ENCODE results near the gene CIB4. TPM values are rescaled to one million over a fixed set of nuclear protein-coding genes. Genes with fewer than 3 reads are reported as not detected.

The CIB4 gene
- total RNA-seq: not detected in 2 replicates

- DNase-seq (ENCODE audit: low read depth in 2 of 2): no peak
Measured at GRCh38 chr2:26640781-26641564, at the start of gene CIB4. CIB4 (minus strand) TSS chr2:26641366; CDS start chr2:26641314, 52 bp downstream.

DNA sequence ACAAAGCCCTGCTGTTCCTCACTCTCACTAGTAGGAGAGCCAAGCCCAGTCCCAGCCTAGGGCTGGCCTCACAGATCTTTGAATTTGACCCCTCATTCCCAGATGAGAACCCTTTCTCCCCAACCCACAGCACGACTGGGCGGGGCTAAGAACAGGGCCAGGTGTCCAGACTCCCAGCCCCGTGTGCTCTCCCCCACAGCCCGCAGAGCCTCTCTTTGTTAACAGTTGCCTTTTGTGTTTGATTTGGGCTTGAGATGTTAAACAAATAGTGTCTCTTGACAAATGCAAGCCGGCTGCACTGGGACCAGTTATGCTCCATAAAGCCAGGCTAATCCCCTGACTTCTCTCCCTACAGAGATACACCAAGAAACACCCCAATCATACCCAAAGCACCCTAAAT is 46.6 kb upstream of the CIB4 start:
- no peak for DNase-seq (ENCODE audit: low read depth in 2 of 2)

DNA sequence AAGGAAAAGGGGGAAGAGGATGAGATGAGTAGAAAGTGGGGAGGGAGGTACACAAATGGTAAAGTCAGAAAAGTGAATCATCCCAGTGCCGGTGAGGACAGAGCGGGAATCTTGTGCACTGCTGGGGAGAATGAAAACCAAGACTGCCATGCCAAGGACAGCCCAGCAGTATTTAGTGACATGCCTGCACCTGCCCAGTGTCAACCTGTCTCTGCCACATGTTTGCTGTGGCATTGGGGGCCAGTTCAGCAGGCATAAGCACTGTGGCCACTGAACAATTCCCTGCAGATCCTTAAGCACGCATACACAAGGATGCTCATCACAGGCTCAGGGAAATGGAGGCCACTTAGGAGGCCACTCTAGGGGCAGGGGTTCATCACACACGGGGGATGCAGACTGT is 46.2 kb upstream of the CIB4 start:
- no peak for DNase-seq (ENCODE audit: low read depth in 2 of 2)

DNA sequence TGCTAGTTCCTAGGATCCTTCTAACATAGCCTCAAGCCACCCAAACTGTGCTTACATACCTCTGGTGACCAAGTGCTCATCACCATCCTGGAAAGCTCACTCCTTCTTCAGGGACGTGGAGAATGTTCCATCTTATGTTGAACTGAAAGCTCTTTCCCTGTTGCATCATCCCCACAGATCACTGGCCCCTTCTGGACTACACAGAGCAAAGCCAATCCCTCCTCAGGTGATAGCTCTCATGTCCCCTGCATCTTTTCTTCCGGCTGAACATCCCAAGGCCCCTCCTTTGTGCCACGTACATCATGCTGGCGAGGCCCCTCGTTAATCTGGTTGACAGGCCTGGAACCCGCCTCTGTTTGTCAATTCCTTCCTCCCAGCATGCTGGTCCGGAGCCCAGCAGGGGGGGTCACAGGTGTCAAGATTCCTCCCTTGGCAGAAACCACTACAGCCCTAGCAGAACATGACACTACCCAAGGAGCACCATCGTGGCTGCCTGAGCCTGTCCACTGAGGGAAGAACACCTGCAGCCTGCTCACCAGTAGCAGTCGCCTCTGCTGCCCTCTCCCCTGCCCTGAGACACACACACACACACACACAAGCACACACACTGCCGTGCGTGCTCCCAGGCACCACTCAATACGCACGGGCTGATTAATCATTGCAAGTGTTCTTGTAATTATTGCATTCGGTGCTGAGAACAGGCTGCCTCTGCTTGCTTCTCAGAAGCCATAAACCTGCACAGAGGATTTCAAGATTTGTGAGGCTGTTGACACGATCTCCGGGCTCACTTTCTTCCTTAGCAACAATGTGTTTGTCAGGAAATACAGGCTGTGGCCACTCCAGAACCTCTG is 45.0 kb upstream of the CIB4 start:
- no peak for DNase-seq (ENCODE audit: low read depth in 2 of 2)

DNA sequence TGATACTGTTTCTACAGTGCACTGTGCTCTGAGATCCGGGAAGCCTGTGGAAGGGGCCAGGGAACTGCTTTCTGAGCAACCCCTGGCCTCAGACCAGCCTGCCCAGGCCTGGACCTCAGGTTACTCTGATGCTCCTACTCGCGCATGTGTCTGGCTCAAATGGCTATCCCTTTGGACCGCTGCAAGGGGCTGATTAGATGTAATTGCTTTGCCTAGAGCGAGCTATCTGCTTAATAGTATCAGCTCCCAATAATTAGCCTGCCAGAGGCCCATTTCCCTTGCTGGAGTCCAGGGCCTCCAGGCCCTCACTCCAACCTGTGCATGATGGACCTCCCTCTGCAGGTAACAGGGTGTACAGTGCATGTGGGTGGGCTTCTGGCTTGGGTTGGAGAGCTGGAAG is 44.2 kb upstream of the CIB4 start:
- no peak for DNase-seq (ENCODE audit: low read depth in 2 of 2)

DNA sequence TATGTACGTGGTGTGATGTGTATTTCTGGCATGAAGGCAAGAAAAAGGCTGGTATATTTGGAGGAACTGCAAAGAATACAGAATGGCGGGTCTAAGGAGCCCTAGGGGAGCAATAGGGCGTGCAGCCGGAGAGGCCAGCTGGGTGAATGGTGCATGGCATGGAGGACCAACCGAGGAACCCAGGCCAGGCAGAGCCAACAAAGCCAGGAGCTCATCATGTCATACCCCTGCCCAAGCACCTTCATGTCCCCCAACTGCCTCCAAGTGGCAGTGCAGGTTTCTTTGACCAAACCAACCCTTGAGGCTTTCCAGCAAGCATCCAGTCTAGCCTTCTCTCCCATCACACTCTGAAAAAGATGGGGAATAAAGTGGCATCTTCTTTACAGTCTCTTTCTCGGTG is 42.4 kb upstream of the CIB4 start:
- no peak for DNase-seq (ENCODE audit: low read depth in 2 of 2)

DNA sequence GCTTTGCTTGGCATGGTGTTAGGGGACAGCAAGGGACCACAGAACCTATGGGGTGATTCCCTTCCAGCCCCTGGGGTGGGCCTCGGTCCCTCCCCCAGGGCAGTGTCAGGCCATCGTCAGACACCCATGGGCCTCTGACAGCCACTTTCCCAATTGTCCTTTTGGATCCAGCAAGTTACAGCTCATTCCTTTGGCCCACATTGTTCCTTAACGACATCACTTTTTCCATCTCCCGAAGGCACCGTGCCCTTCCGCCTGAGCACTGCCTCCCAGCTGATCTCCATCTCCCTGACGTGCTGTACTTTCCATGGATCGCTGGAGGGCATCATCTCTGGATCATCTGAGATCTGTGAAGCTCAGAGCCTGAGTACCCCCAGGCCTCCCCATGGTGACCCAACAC is 41.0 kb upstream of the CIB4 start:
- no peak for DNase-seq (ENCODE audit: low read depth in 2 of 2)

DNA sequence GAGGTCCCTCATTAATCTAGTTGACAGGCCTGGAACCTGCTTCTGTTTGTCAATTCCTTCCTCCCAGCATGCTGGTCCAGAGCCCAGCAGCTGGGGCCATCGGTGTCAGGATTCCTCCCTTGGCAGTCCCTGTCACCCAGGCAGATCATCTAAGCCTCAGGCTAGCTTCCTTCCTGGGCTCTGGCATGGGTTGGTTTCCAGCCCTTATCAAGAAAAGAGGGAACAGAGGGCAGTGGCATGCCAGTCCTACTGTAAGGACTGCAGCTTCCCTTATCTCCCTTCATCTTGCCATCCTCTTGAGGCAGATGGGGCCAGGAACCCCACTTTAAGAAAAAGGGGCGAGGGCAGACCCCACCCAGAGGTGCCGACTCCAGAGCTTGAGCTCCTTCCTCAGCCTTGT is 40.5 kb upstream of the CIB4 start:
- no peak for DNase-seq (ENCODE audit: low read depth in 2 of 2)

DNA sequence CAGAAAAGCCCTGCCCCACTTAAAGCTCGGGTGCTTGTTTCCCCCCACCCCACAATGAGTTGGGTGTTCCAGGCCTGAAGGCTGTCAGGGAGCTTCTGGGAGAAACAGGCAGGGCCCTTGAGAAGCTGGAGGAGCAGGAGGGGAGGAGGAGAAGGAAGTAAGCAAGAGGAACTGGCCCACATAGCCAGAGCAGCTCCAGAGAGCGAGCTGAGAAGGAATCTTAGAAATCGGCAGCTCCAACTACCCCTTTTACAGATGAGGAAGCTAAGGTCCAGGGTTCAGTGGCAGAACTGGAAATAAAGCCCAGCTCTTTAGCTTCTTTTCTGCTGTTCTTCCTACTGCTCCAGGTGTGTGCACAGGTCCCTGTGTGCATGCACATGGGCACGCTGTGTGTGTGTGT is 38.7 kb upstream of the CIB4 start:
- DNase-seq (ENCODE audit: low read depth in 2 of 2): no peak

GRCh38 chr2:26678035-26678434 is 36.9 kb upstream of the CIB4 start:
- no peak for DNase-seq (ENCODE audit: low read depth in 2 of 2)

GRCh38 chr2:26675651-26676255 is 34.6 kb upstream of the CIB4 start:
- no peak for DNase-seq (ENCODE audit: low read depth in 2 of 2)

DNA sequence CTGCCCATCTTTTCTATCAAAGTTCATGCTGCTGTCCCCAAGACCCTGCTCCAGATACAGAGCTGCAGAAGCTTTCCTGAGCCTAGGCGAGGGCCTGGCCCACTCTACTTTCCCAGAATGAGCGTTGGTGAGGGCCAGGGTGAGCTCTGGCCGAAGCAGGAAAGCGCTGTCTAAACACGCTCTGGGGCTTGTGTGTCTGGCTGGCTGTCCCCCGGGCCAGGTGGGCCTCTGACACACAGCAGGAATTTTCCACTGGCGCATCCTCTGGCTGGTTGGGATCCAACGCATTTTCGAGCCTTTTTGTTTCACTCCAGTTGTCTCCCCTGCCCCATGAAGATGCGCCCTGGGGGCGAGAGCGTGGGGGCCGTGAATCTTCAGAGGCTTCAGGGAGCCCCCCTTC is 33.6 kb upstream of the CIB4 start:
- DNase-seq (ENCODE audit: low read depth in 2 of 2): peak in 1 of 2 donors; percentile 60

- no peak for DNase-seq (ENCODE audit: low read depth in 2 of 2)
Measured at GRCh38 chr2:26674002-26674751, 33.0 kb upstream of the CIB4 start.

- no peak for DNase-seq (ENCODE audit: low read depth in 2 of 2)
Measured at GRCh38 chr2:26672818-26673393, 31.7 kb upstream of the CIB4 start.

DNA sequence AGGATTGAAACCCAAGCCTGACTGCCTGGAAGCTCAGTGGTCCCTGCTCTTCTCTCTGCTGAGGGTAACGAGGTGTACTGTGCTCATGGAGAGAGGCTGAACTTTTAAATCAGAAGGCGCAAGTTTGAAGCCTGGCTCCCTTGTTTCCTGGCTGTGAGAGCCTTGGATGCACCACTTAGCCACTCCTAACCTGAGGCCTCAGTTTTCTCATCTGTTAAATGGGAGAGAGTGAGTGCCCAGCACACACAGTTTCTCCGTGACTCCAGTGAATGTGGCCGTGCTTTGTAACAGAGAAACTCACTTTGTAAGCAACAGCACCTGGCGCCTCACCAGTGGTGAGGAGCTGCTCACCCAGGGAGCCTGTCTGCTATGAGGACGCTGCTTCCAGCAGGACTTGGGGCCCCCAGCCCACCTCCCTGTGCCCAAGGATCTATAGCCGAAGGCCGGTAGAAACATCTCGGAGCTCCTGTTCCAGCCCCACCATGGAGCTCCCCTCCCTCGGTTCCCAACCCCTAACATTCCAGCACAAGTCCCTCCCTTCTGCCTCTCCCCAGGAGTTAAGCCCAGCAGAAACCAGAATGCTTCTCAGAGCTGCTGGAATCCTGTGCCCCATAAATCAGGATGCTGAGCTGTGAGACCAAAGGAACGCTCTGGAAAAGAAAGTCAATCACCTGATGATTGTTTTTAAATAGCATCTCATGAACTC is 31.1 kb upstream of the CIB4 start:
- no peak for DNase-seq (ENCODE audit: low read depth in 2 of 2)

GRCh38 chr2:26671691-26672090 is 30.5 kb upstream of the CIB4 start:
- no peak for DNase-seq (ENCODE audit: low read depth in 2 of 2)

DNA sequence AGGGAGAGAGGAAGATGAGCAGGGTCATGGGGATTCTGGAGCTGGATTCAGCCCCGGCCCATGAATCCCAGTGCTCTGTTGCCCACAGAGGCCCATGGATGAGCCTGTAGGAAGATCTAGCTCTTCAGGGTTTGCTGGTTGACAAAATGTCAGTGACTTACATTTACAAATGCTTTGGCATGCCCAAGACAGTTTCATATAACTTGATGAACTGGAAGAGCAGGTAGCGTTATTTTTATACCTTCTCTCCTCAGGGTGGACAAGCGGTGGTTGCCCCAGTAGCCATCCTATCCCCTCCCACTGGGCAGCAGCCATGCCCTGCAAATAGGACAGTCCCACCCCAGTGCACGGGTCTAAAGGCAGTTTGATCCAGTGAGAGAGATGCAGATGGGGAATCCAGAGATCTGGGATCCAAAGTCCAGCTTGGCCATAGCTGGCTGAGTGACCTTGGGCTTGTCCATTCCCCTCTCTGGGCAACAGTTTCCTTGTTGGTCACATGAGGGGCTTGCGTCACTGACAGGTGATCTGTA is 29.8 kb upstream of the CIB4 start:
- no peak for DNase-seq (ENCODE audit: low read depth in 2 of 2)

DNA sequence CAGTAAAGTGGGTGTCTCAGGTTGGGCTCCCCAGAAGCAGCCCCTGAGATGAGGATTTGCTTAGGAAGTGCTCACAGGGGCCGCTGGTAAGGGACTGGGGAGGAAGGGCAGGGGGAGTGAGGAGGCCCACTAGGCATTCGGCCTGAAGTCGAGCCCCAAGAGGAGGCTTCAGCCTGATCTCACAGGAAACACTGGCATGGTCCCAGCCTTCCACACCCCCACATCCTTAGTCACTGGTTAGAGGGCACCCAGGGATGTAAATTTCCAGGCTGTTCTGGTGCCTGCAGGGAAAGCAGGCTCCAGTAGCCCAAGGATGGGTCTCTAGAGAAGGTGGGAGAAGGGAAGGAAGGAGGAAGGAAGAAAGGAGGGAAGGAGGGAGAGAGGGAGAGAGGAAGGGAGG is 29.0 kb upstream of the CIB4 start:
- no peak for DNase-seq (ENCODE audit: low read depth in 2 of 2)

- no peak for DNase-seq (ENCODE audit: low read depth in 2 of 2)
Measured at GRCh38 chr2:26668856-26669750, 27.9 kb upstream of the CIB4 start.
